HG02571 (cell line): ENCODE data around the gene PTPN18.
"Not testable (repeated sequence)": the region's sequence is repeated elsewhere in the genome, so short reads cannot be mapped to it uniquely, and the experiment has no call there.

Experiments used
- ATAC-seq: cut with Tn5 transposase; IDR thresholded peaks from one replicate; pipeline ENCODE4 v1.9.1; 2021; ENCODE audit warnings: mild to moderate bottlenecking, moderate library complexity; ENCODE audit not compliant: unreplicated experiment

PTPN18 gene

DNA sequence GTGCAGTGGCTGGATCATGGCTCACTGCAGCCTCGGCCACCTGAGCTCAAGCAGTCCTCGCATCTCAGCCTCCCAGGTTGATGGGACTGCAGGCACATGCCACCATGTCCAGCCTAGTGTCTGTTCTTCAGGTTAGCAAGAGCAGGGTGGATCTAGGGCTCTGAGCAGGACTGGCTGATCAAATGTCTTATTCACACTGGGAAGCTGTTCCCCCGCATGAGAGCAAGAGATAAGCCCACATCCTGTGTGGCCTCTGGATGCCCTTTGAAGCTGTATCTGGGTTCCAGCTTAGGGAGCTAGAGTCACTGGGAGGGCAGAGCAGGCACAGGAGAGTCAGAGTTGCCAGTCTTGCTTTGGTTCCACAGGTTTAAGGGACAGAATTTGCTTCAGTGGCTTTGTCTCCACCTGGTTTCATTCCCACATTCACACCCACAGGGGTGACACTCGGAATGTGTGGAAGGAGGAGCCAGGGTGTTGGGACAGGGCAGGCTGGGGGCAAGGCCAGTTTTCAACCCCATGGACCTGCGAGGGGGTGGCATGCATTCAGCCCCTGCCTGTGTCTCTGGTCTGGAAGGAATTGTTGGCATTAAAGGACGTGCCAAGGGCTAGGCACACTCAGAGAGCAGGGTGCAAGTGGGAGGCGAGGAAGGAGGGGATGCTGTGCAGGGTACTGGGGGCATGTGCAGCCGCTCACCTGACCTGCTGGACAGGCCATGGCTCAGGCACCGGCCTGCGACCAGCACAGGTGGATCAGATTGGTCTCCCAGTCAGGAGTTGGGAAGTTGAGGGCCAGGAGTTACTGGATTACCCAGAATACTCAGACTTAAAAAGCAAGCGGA is 24.5 kb downstream of the PTPN18 start:
- ATAC-seq: no peak

DNA sequence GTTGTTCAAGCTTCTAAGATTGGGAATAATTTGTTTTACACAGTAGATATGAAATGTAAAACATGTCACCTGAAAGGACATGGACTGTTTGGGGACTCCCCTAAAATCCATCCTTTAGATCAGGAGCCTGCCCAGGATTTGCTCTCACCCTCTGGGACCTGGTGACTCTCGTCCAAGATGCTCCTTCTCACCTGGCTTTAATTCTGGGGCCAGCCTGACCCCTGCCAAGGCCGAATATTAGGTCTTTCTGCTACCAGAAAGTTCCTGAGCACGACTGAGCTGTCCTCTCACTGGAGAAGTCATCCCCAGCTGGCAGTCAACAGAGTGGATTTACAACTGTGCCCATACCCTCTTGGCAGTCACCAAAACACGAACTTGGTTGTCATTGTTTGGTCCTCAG is 25.3 kb downstream of the PTPN18 start:
- no peak for ATAC-seq

DNA sequence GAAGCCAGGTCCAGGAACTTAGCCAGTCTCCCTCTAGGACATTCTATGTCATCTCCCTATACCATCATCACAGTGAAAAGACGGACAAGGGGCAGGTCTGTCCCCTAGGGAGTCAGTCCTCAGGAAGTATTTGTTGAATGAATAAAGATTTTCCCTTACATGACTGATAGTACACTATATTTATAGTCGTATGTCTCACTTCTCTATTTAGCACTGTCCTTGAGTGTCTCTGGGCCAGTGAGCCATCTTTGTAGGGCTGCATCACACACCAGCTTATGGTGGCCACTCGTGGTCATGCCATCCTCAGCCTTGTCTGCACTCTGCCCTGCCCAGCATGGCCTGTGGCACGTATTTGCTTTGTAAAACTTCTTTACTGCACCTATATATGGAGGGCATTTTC is 25.8 kb downstream of the PTPN18 start:
- ATAC-seq: no peak

DNA sequence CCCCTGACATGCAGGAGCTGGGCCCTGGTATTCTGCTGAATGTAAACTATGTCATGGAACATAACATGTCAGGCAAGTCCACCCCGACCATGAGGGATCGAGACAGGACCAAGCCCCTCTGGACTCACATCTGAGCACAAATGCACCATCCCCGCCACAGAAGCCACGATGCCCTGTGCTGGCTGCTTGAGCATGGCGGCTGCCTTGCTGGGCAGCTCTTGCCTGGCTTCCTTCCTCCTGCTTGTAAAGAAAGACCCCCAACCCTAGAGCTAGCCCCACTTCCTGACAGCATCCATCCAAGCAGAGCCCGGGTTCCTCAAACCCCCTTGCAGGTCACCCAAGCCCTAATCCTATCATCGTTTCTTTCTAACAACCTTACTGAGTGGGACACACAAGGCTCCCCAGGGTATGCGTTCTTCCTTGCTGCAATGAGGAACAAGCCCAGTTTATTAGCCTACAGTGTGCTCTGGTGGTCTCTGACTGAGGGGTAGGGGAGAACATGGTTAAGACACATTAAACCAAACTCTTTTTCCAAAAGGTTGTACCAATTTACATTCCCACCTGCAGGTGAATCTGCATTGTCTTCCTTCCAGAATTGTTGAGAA is 26.6 kb downstream of the PTPN18 start:
- no peak for ATAC-seq

DNA sequence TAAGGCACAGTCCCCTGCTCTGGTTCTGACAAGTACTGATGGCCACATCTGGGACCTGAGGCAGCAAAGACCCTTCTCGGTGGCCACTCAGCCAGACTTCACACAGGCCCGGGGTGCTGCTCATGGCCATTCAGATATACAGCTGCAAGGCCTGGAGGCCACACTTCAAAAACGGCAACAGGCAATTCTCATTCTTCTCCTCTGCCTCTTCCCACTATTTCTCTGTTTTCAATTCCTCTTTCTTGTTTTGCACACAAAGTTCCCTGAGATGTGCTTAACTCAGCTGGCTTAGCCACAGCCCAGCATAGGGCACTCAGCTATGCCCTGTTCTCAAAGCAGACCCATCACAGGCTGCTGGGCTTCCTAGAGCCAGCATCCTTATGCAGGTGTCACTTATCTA is 29.9 kb downstream of the PTPN18 start:
- ATAC-seq: peak; percentile 55

DNA sequence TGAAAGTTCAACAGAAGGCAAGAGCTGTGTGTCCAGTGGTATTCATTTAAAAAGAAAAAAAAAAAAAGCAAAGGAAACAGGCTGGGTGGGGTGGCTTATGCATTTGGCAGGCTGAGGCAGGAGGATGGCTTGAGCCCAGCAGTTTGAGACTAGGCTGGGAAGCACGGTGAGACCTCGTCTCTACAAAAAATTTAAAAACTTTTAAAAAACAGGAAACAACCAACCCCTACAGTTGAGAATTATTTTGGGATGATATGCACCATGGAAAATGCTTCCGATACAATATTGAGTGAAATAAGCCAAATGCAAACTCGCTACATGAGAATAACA is 31.2 kb downstream of the PTPN18 start:
- no peak for ATAC-seq

DNA sequence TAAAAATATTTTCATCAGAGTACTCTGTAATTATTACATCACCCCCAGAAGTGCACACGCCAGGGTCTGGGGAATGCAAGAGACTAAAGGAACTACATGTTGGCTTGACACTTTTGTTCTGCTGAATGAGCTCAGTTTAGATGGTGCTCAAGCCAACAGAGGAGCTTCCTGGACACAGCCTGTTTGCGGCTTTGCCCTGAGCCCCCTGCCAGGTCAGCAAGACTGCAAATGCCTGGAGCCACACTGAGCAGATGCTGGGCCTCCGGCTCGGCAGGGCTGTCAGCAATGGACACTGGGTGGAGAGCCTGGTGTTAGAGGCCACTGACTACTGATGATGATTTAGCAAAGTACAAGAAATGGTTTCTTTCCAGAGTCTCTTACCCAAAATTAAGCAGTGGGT is 31.9 kb downstream of the PTPN18 start:
- no peak for ATAC-seq

DNA sequence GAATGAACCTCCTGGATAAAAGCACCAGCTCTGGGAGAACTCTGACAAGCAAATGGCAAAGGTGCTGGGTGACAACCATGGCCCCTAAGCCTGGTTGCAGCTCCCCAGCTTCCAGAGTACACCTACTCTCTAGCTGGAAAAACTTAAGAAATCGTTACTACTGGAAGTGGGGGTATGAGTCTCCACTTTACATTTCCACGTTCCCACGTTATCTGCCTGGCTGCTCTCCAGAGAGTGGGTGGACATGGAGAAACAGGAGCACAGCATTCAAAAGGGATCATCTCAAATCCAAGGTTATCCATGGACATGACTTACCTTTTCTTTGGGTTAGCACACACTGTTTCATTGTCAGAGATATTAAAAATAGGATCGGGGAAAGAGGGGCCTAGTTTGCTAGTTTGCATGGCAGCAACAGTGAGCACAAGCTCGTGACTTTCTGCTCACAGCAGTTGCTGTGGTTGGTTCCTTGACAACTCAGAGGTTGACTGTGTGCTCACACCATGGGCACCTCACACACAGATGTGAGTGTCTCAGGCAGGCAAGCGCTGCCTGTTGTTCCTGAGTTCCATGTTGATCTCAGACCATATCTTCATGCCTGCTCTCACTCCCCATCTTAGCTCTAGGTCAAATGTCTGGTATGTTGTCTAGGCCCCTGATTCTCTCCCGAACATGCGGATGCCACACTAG is 32.5 kb downstream of the PTPN18 start:
- ATAC-seq: no peak

DNA sequence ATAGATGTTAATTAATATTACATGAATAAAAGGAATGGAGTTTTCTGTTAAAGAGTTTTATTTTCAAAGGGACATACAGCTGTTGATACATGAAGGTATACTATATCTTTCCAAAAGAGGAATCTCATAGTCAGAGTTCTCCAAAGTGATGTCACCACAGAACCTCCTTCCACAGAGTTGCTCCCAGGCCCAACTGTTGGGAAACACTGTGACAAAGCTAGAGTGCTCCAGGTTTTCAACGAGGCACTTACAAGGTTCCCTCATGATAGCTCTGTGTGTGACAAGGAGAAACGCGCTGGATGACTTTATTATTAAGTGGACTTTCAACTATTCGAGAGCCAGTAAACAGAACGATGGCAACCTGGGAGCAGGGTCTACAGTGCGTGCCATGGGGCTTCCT is 33.5 kb downstream of the PTPN18 start:
- ATAC-seq: no peak

DNA sequence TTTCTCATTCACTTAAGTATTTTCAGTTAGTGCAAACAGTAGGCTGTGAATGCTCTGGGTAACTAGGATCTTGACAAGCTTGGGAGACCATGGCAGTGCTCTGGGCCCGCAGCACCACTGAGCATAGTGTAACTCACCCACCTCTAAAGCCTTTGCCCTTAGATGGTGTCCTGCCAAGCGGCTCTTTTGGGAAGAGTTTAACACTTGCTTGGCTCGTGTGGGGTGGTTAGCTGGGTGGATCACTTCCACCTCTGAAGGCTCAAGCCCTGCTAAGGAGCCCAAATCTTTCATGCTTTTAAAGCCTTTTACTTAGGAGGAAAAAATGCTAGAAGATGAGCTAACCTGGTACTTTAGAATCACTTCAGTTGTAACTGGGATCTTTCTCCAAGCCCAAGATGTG is 33.9 kb downstream of the PTPN18 start:
- no peak for ATAC-seq

DNA sequence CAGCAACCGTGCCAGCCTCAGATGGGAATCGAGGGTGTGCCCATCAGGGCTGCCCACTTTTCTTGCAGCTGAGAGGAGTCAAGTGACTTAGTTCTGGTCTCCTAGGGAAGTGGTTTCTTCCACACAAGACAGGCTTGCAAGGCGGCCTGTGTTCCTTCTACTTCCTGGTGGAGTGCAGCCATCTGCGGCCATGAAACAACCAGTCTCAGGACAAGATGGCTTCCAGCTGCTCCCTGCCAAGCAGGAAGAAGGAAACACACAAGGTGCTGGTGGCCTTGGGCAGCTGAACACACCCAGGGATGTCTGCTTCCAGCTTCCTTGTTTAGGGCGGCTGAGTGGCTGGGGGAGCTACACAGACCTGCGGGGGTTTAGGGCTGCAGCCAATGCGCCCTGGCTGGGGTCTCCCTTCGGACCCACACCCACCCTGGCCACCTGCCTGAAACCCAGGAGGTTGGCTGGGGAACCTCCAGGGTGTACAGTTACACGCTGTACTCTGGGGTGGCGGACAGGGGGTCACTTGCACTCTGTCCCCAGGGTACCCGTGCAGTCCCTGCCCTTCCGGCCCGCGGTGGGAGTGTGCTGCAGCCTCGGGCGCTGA is 34.7 kb downstream of the PTPN18 start:
- no peak for ATAC-seq

DNA sequence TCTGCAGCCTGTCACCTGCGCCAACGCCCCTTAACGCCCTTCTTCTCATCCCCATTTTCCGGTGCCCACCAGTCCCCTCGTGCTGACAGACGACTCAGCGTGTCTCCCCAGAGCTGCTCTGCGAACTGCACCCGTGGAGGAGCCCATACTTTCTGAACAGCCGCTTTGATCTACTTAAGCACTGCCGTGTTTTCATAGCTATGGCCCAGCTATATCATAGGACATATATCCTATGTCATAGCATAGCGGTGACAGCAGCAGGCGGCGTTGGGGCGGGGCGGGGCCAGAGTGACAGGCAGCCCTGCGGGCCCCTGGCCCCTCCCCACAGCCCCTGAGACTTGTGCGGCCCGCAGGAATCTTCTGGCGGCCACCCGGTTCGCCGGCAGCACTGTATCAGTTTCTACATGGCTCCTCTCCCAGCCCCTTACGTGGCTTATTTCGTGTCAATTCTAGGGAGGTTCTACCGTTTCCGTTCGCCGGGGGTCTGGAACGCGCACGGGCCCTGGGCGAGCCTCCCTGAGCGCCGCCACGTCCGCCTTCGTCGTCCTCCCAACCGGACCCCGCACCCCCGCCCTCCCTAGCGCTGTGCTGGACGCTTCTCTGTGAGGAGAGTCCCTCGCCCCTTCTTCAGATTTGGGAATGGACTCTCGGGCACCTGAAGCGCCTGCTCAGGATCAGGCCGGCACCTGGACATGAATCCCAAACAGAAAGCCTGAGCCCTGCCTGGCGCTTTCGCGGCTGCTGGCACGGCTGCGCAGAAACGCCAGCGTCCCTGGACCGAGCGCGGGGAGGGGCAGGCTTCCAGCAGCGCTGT is 35.4 kb downstream of the PTPN18 start:
- ATAC-seq: peak; percentile 90

DNA sequence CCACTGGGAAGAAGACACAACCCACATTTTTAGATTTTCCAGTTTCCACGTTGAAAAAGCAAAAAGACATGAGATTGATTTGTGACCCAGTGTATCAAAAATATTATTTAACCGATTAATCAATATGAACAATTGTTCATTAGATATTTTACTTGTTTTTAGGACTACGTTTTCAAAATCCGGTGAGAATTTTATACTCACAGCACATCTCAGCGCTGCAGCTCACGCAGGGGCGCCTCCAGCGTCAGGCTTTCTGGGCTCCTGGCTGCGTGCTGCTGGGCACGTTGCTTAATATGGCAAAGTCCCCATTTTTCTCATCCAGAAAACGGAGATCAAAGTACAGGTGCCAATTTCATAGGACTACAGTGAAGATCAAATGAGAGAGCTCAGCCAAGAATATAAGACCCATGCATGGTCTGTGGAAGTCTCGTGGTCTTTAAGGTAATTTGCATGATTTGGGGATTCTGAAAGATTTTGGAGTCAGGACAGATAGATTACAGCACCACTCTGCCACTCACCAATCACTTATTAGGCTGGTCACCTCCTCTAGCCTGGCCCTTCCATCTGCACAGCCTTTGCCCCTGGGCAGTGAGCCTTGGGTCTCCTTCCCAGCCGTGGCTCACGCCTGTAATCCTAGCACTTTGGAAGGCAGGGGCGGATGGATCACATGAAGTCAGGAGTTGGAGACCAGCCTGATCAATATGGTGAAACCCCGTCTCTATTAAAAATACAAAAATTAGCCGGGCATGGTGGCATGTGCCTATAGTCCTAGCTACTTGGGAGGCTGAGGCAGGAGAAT is 36.2 kb downstream of the PTPN18 start:
- ATAC-seq: no peak

DNA sequence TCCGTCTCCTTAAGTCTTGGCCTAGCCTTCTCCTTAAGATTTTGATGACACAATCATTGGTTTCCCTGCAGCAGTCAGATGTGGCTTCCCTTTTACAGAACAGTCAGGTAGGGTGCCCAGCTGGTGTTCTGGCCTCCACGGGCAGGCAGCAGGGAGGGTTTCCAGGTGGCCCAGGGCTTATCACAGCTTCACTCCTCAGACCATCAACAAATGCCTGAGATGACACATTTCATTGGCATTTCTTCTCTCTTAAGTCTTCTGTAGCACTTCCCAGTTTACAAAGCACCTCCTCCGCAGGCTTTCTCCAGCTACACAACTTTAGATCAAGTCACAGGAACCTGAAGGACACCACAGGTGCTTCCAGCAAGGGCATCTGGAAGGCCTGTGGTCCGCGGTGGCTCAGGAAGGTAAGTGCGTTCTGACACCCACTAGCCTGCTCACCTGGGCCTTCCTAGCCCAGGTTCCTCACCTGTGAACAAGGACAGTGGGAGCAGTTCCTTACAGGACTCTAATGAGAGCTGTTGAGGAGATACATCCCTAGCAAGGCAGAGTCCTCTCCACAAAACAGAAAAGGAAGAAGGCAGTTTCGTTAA is 37.6 kb downstream of the PTPN18 start:
- no peak for ATAC-seq

DNA sequence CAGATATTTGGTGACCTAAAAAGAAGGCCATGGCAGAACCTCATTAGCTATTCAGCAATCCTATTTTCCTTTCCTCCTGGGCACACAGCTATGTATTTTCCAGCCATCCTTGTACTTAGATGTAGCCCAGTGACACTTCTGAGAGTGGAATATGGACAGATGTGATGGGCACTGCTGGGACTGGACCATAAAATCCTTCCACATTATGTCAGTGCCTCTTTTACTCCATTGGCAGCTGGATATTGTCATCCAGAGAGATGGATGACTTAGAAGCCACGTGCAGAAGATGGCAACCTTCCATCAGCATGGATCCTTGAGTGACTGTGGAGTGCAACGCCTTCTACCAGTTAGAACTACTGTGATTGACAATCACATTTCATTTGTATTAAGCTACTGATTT is 50.4 kb downstream of the PTPN18 start:
- ATAC-seq: not testable (repeated sequence)

DNA sequence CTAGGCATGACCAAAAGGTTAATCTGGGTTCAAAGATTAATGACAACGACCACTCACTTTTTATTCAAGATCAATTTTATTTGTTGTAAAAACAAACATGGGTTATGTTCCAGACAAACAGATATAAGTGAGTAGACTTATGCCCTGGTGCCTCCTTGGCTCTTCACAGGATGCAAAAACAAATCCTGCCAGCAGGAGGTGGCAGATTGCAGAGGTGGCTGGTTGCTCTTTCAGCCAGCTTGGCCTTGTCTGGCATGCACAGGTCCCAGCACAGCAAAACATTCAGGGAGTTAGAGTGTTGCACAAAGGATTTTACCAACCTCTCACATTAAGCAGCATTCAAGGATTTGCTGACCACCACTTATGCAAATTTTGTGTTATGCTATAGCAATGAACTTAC is 60.8 kb downstream of the PTPN18 start:
- ATAC-seq: not testable (repeated sequence)

DNA sequence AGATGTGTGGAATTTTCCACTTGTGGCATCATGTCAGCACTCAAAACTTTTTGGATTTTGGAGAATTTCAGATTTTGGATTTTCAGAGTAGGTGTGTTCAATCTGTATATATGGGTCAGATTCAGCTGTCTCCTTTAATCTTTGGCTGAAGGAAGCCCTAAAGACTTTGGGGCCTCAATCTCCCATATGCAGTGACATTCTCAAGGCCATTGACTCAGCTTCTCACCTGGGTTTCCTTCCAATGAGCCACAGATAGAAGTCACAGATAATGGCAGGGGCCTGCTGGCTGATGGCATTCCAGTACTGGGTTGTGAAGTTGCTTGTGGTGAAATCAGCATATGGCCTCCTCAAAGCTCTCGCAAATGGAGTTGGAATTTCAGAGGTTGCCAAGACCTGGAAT is 63.0 kb downstream of the PTPN18 start:
- ATAC-seq: not testable (repeated sequence)
